H9 (cell line): ENCODE data around the gene ZFP36. TPM values are rescaled to one million over a fixed set of nuclear protein-coding genes. Genes with fewer than 3 reads are reported as not detected.

ENCODE experiments used
- DNase-seq: peaks from one replicate; pipeline ENCODE4 v3.0.0-alpha.2; 2017
- H2AFZ ChIP-seq: one replicate; pipeline ENCODE4 v1.6.1; 2013; ENCODE audit warnings: mild to moderate bottlenecking, low read length, control low read depth, moderate library complexity
- H2AK5ac ChIP-seq: 2 replicates; pipeline ENCODE4 v1.6.1; 2013; ENCODE audit warnings: low read length, control low read depth, mixed read lengths; ENCODE audit not compliant: insufficient read length
- H2BK120ac ChIP-seq: one replicate; pipeline ENCODE4 v1.6.1; 2013; ENCODE audit warnings: low read depth, mild to moderate bottlenecking, low read length, control low read depth, inconsistent platforms; ENCODE audit not compliant: poor library complexity, severe bottlenecking
- H2BK12ac ChIP-seq: 2 replicates; pipeline ENCODE4 v1.6.1; 2013; ENCODE audit warnings: low read length, control low read depth, mixed read lengths, low read depth; ENCODE audit not compliant: insufficient read length
- H2BK15ac ChIP-seq: 2 replicates; pipeline ENCODE4 v1.6.1; 2013; ENCODE audit warnings: low read depth, low read length, control low read depth
- H2BK20ac ChIP-seq: one replicate; pipeline ENCODE4 v1.6.1; 2013; ENCODE audit warnings: low read depth, mild to moderate bottlenecking, low read length, control low read depth, inconsistent platforms; ENCODE audit not compliant: poor library complexity, severe bottlenecking
- H2BK5ac ChIP-seq: 2 replicates; pipeline ENCODE4 v1.6.1; 2013; ENCODE audit warnings: low read length, control low read depth, mixed read lengths; ENCODE audit not compliant: insufficient read length
- H3K14ac ChIP-seq: 2 replicates; pipeline ENCODE4 v1.6.1; 2013; ENCODE audit warnings: low read length, control low read depth; ENCODE audit not compliant: insufficient read depth
- H3K18ac ChIP-seq: 2 replicates; pipeline ENCODE4 v1.6.1; 2013; ENCODE audit warnings: low read depth, mild to moderate bottlenecking, mixed read lengths, low read length, control low read depth; ENCODE audit not compliant: insufficient read length
- H3K23ac ChIP-seq: 2 replicates; pipeline ENCODE4 v1.6.1; 2013; ENCODE audit warnings: low read length, control low read depth, mixed read lengths, low read depth; ENCODE audit not compliant: insufficient read length
- H3K23me2 ChIP-seq: 2 replicates; pipeline ENCODE4 v1.6.1; 2013; ENCODE audit warnings: low read depth, mild to moderate bottlenecking, mixed read lengths, low read length, control low read depth; ENCODE audit not compliant: insufficient read length, poor library complexity, severe bottlenecking
- H3K27ac ChIP-seq: 2 replicates; pipeline ENCODE4 v1.5.1; 2013; ENCODE audit warnings: low read length, control low read depth, mixed read lengths, low read depth; ENCODE audit not compliant: insufficient read length
- H3K27me3 ChIP-seq: 2 replicates; pipeline ENCODE4 v1.6.1; 2013; ENCODE audit warnings: low read length, control low read depth, inconsistent platforms; ENCODE audit not compliant: insufficient read depth
- H3K4ac ChIP-seq: 2 replicates; pipeline ENCODE4 v1.6.1; 2013; ENCODE audit warnings: low read depth, mild to moderate bottlenecking, control low read depth, inconsistent platforms, low read length, moderate library complexity
- H3K4me1 ChIP-seq: 2 replicates; pipeline ENCODE4 v1.6.1; 2013; ENCODE audit warnings: low read length, control low read depth, inconsistent platforms; ENCODE audit not compliant: insufficient read depth
- H3K4me2 ChIP-seq: 2 replicates; pipeline ENCODE4 v1.6.1; 2013; ENCODE audit warnings: low read length, control low read depth, mixed read lengths; ENCODE audit not compliant: insufficient read length, insufficient read depth
- H3K56ac ChIP-seq: 2 replicates; pipeline ENCODE4 v1.6.1; 2013; ENCODE audit warnings: low read depth, mild to moderate bottlenecking, mixed read lengths, low read length, control low read depth; ENCODE audit not compliant: insufficient read length
- H3K79me1 ChIP-seq: 2 replicates; pipeline ENCODE4 v1.6.1; 2013; ENCODE audit warnings: low read depth, mild to moderate bottlenecking, moderate library complexity, low read length, control low read depth, inconsistent platforms; ENCODE audit not compliant: insufficient read depth, poor library complexity, severe bottlenecking
- H3K79me2 ChIP-seq: 2 replicates; pipeline ENCODE4 v1.6.1; 2013; ENCODE audit warnings: low read length, control low read depth, inconsistent platforms; ENCODE audit not compliant: insufficient read depth
- H3K9ac ChIP-seq: 2 replicates; pipeline ENCODE4 v1.6.1; 2013; ENCODE audit warnings: low read length, control low read depth, mixed read lengths; ENCODE audit not compliant: insufficient read length; ENCODE audit errors: extremely low read depth
- H3K9me3 ChIP-seq: one replicate; pipeline ENCODE4 v1.6.1; 2013; ENCODE audit warnings: low read depth, low read length, inconsistent platforms; ENCODE audit not compliant: control insufficient read depth
- H3T11ph ChIP-seq: one replicate; pipeline ENCODE4 v1.6.1; 2013; ENCODE audit warnings: mild to moderate bottlenecking, low read length, control low read depth, inconsistent platforms
- H4K20me1 ChIP-seq: one replicate; pipeline ENCODE4 v1.6.1; 2013; ENCODE audit not compliant: control insufficient read depth, insufficient read length, insufficient read depth
- H4K5ac ChIP-seq: 2 replicates; pipeline ENCODE4 v1.6.1; 2013; ENCODE audit warnings: low read depth, mild to moderate bottlenecking, mixed read lengths, low read length, control low read depth; ENCODE audit not compliant: insufficient read length
- H4K8ac ChIP-seq: replicated peaks from 2 replicates; pipeline ENCODE4 v1.6.1; 2013; ENCODE audit warnings: low read length, control low read depth, mixed read lengths, low read depth; ENCODE audit not compliant: insufficient read length
- H4K91ac ChIP-seq: 2 replicates; pipeline ENCODE4 v1.6.1; 2013; ENCODE audit warnings: low read depth, mild to moderate bottlenecking, moderate library complexity, mixed read lengths, low read length, control low read depth; ENCODE audit not compliant: insufficient read length
- H3K27ac Mint-ChIP-seq, 3 experiments: 2 replicates in 2 of 3; 3 replicates in 1 of 3; pipeline ENCODE4 v1.8.0; 2020 to 2021; ENCODE audit warnings: mixed read lengths in 3 of 3, mild to moderate bottlenecking in 1 of 3, moderate library complexity in 1 of 3
- H3K27me3 Mint-ChIP-seq: 2 replicates; pipeline ENCODE4 v1.8.0; 2021; ENCODE audit warnings: low read depth, mild to moderate bottlenecking, moderate library complexity, mixed read lengths
- H3K36me3 Mint-ChIP-seq, 3 experiments: 2 replicates in 2 of 3; 3 replicates in 1 of 3; pipeline ENCODE4 v1.8.0; 2020 to 2021; ENCODE audit warnings: low read depth in 3 of 3, mixed read lengths in 3 of 3; ENCODE audit not compliant: insufficient read depth in 1 of 3
- H3K4me1 Mint-ChIP-seq, 2 experiments: 2 replicates each; pipeline ENCODE4 v1.8.0; 2020; ENCODE audit warnings: mixed read lengths in 2 of 2
- H3K4me3 Mint-ChIP-seq, 2 experiments: 2 replicates in 1 of 2; 3 replicates in 1 of 2; pipeline ENCODE4 v1.8.0; 2020 to 2021; ENCODE audit warnings: mild to moderate bottlenecking in 2 of 2, mixed read lengths in 2 of 2, moderate library complexity in 1 of 2
- H3K9me3 Mint-ChIP-seq, 2 experiments: 2 replicates in 1 of 2; 3 replicates in 1 of 2; pipeline ENCODE4 v1.8.0; 2020; ENCODE audit warnings: mild to moderate bottlenecking in 2 of 2, mixed read lengths in 2 of 2, moderate library complexity in 1 of 2
- WGBS: extraction: QIAGEN DNeasy Blood & Tissue Kit; methylation state at CpG from one replicate; pipeline ENCODE4 v1.1.7; 2013; ENCODE audit warnings: missing lambda C conversion rate, low lambda C conversion rate, mixed read lengths; ENCODE audit not compliant: insufficient read length; ENCODE audit errors: extremely low coverage; 5-methylcytosine and 5-hydroxymethylcytosine counted together
- total RNA-seq: library from RNA; stranded (reverse); gene quantifications from 2 replicates; pipeline ENCODE4 v1.2.1, GENCODE V29; 2021
- TF ChIP-seq, protein P1 (sequence below): fragments of 200-600 bp; sonication (generic); conservative IDR thresholded peaks from 3 replicates; pipeline ENCODE4 v1.8.0; 2021; ENCODE audit warnings: antibody characterized with exemption, mild to moderate bottlenecking

The ZFP36 gene
- total RNA-seq, 1 experiment from 2014 or later = 14.6 TPM

DNA sequence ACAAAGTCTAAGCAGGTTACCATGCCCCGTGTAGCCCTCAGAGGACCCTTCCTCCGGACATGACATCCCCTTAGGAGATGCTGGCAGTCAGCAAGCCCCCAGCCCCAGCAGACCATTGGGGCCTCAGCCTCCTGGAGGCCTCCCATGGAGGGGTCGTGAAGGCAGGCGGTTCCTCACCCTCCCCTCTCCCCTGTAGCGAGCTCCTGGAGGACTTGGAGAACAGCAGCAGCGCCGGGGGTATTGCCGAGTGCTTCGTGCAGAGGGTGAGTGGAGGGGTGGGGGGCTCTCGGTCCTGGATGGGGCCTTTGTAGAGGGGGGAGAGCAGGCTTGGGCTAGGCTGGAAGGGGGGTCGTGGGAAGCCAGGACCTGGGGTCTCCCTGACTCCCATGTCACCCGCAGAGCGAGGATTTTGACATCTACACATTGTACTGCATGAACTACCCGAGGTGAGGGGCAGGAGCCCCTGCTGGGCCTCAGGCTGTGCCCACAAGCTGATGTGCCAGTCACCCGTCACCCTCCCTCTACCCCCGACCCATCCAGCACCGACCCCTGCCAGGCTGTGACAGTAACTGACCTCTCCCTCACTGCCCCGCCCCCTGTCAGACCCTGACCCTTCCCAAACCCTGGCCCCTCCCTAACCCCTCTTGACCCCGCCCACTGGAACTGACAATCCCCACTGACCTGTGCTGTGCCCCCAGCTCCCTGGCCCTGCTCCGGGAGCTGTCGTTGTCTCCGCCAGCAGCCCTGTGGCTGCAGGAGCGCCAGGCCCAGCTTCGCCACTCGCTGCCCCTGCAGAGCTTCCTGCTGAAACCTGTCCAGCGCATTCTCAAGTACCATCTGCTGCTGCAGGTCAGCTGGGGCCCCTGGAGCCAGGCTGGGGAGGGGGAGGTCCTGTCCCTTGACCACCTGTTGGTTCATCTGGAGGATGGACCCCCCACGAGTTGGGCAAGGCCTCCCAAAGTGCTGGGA lies 9.8 kb downstream of the ZFP36 start:
- peaks cover under 1% of the 10 kb centered on the region for H4K20me1 ChIP-seq

More for the DNA sequence above, 9.8 kb downstream of the ZFP36 start:
- no peak overlapping the region for H3K9ac ChIP-seq
- no peak overlapping the region for H3K56ac ChIP-seq
- no peak overlapping the region for H2BK12ac ChIP-seq
- H3K36me3 Mint-ChIP-seq = peaks cover 16 to 69% (median 49%) of the 10 kb centered on the region in 3 experiments
- no peak overlapping the region for H2BK120ac ChIP-seq
- H3K4me1 Mint-ChIP-seq = peaks cover 16 to 23% of the 10 kb centered on the region in 2 experiments
- no CpG with 5 or more reads among the region's 27 CpGs for WGBS
- no peak overlapping the region for H3T11ph ChIP-seq
- H3K27ac ChIP-seq = no peak overlapping the region
- no peak overlapping the region for H3K4ac ChIP-seq
- no peak overlapping the region for H3K14ac ChIP-seq
- no peak overlapping the region for H2AFZ ChIP-seq
- no peak overlapping the region for H4K91ac ChIP-seq
- H3K9me3 Mint-ChIP-seq = no peaks in the 10 kb centered on the region; a peak in 1 of 5 replicates
- H3K4me2 ChIP-seq = no peak overlapping the region
- peaks cover 7% of the 10 kb centered on the region for H3K23me2 ChIP-seq
- peaks cover under 1% of the 10 kb centered on the region; the same call in 1 of the 2 replicates for H3K4me1 ChIP-seq
- H3K27me3 Mint-ChIP-seq = peaks cover 1% of the 10 kb centered on the region; the same call in 1 of the 2 replicates
- no peak overlapping the region for H4K5ac ChIP-seq
- no peak overlapping the region for H3K23ac ChIP-seq
- no peak overlapping the region for H4K8ac ChIP-seq
- H3K9me3 ChIP-seq = no peaks in the 10 kb centered on the region
- peaks cover 6% of the 10 kb centered on the region; the same call in 1 of the 2 replicates for H3K79me2 ChIP-seq
- no peak overlapping the region for H2BK5ac ChIP-seq
- peaks cover 6% of the 10 kb centered on the region for H3K79me1 ChIP-seq
- no peak overlapping the region for H2BK15ac ChIP-seq
- no peak overlapping the region for H3K27ac Mint-ChIP-seq
- no peaks in the 10 kb centered on the region for H3K27me3 ChIP-seq
- no peak overlapping the region for H3K4me3 Mint-ChIP-seq
- TF ChIP-seq, protein P1, sequence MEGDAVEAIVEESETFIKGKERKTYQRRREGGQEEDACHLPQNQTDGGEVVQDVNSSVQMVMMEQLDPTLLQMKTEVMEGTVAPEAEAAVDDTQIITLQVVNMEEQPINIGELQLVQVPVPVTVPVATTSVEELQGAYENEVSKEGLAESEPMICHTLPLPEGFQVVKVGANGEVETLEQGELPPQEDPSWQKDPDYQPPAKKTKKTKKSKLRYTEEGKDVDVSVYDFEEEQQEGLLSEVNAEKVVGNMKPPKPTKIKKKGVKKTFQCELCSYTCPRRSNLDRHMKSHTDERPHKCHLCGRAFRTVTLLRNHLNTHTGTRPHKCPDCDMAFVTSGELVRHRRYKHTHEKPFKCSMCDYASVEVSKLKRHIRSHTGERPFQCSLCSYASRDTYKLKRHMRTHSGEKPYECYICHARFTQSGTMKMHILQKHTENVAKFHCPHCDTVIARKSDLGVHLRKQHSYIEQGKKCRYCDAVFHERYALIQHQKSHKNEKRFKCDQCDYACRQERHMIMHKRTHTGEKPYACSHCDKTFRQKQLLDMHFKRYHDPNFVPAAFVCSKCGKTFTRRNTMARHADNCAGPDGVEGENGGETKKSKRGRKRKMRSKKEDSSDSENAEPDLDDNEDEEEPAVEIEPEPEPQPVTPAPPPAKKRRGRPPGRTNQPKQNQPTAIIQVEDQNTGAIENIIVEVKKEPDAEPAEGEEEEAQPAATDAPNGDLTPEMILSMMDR = no peak
- no peak overlapping the region for H2AK5ac ChIP-seq
- H2BK20ac ChIP-seq = no peak overlapping the region
- no peak for DNase-seq
- no peak overlapping the region for H3K18ac ChIP-seq
